Colonic mucosa (tissue), 4 donors: ENCODE results near the gene GRWD1. TPM values are rescaled to one million over a fixed set of nuclear protein-coding genes. Genes with fewer than 3 reads are reported as not detected.

Source experiments
- DNase-seq: peaks from one replicate; pipeline ENCODE4 v3.0.0-alpha.2; 2020
- H3K27ac ChIP-seq: fragments of 200-600 bp; one replicate; pipeline ENCODE4 v1.8.0; 2021
- H3K27me3 ChIP-seq: fragments of 200-600 bp; one replicate; pipeline ENCODE4 v1.8.0; 2021
- H3K36me3 ChIP-seq: fragments of 200-600 bp; one replicate; pipeline ENCODE4 v1.8.0; 2021
- H3K4me1 ChIP-seq: fragments of 200-600 bp; one replicate; pipeline ENCODE4 v1.8.0; 2021; ENCODE audit warnings: mild to moderate bottlenecking
- H3K4me3 ChIP-seq: fragments of 200-600 bp; one replicate; pipeline ENCODE4 v1.8.0; 2021
- H3K9ac ChIP-seq, 2 donors: one replicate each; pipeline ENCODE4 v1.7.0; 2013; ENCODE audit warnings: control low read depth in 2 of 2, low read depth in 2 of 2, low read length in 2 of 2
- H3K9me3 ChIP-seq: fragments of 200-600 bp; one replicate; pipeline ENCODE4 v1.8.0; 2021
- CTCF ChIP-seq: fragments of 200-600 bp; IDR thresholded peaks from one replicate; pipeline ENCODE4 v1.8.0; 2022; ENCODE audit warnings: antibody characterized with exemption, mild to moderate bottlenecking
- intact Hi-C: fragments of 100-400 bp; cut with DNase I; formaldehyde crosslinking; loops from one replicate; pipeline ENCODE4 v1.14.1; 2022
- total RNA-seq, 2 donors: library from RNA; stranded (reverse); fragmentation: NEBNext Ultra II Directional in 1 of 2; extraction: Animal tissue kit (Norgen Biotek cat#: 25700) in 1 of 2; gene quantifications; one replicate each; pipeline ENCODE4 v1.2.1, GENCODE V29; 2021
- donor health status: healthy.
- donor health status: DM: no; HTN: no; CAD: no.
- donor health status: DM: no; HTN: no; CAD: no.

The GRWD1 gene
- 10 to 100 TPM; 17.0 to 45.8 TPM for total RNA-seq

GRCh38 chr19:48445606-48446481 lies at the start of gene GRWD1:
TSS of gene GRWD1 (plus strand) at chr19:48445983. CDS start at chr19:48446006, 23 bp downstream.
- DNase-seq: peak; percentile 93
- H3K27ac ChIP-seq: peak within 1 kb of the TSS; percentile 62
- peaks cover 27% of the 10 kb centered on the region for H3K27me3 ChIP-seq
- intact Hi-C loops: no loop called here
- TF ChIP-seq CTCF: no peak
- H3K4me3 ChIP-seq: peak within 1 kb of the TSS; percentile 93
- peaks cover 11% of the 10 kb centered on the region for H3K36me3 ChIP-seq
- peaks cover 4% of the 10 kb centered on the region for H3K4me1 ChIP-seq
- H3K9ac ChIP-seq: peak within 1 kb of the TSS; percentile 74 to 88
- H3K9me3 ChIP-seq: no peaks in the 10 kb centered on the region

- H3K4me1 ChIP-seq: no peaks in the 10 kb centered on the region
- no peaks in the 10 kb centered on the region for H3K36me3 ChIP-seq
- TF ChIP-seq CTCF: no peak
- no peaks in the 10 kb centered on the region for H3K9me3 ChIP-seq
- DNase-seq: no peak
- no peak overlapping the region for H3K27ac ChIP-seq
- intact Hi-C loops: loop anchor here (10.0 kb wide), 2 partner anchors 81 to 189 kb away; no protein-coding TSS in a partner anchor
- peaks cover 47% of the 10 kb centered on the region for H3K27me3 ChIP-seq
- H3K4me3 ChIP-seq: no peak overlapping the region
- H3K9ac ChIP-seq: no peak overlapping the region
Measured at GRCh38 chr19:48396016-48396823, 49.6 kb upstream of the GRWD1 start.

- Histone ChIP-seq H3K4me3 (no peak overlapping the region), H3K27ac (no peak overlapping the region), H3K36me3 (no peaks in the 10 kb centered on the region), H3K9ac (no peak overlapping the region), H3K4me1 (no peaks in the 10 kb centered on the region), H3K9me3 (no peaks in the 10 kb centered on the region), H3K27me3 (peaks cover 47% of the 10 kb centered on the region)
- TF ChIP-seq CTCF: no peak
- DNase-seq: no peak
- intact Hi-C loops: loop anchor here (10.0 kb wide), 2 partner anchors 82 to 188 kb away; no protein-coding TSS in a partner anchor
Measured at GRCh38 chr19:48396824-48397176, 49.0 kb upstream of the GRWD1 start.

- H3K27me3 ChIP-seq: peaks cover 45% of the 10 kb centered on the region
- TF ChIP-seq CTCF: no peak
- H3K4me1 ChIP-seq: no peaks in the 10 kb centered on the region
- H3K36me3 ChIP-seq: no peaks in the 10 kb centered on the region
- DNase-seq: no peak
- H3K9me3 ChIP-seq: no peaks in the 10 kb centered on the region
- no peak overlapping the region for H3K4me3 ChIP-seq
- peak overlapping the region; percentile 40 to 61 for H3K9ac ChIP-seq
- intact Hi-C loops: loop anchor here (10.0 kb wide), 2 partner anchors 83 to 187 kb away; no protein-coding TSS in a partner anchor
- H3K27ac ChIP-seq: no peak overlapping the region
Measured at GRCh38 chr19:48397263-48398101, 48.3 kb upstream of the GRWD1 start.

GRCh38 chr19:48398102-48398374 lies 47.7 kb upstream of the GRWD1 start:
- Histone ChIP-seq H3K36me3 (no peaks in the 10 kb centered on the region), H3K9me3 (no peaks in the 10 kb centered on the region), H3K4me3 (no peak overlapping the region), H3K27me3 (peaks cover 40% of the 10 kb centered on the region), H3K27ac (no peak overlapping the region), H3K9ac (peak overlapping the region; percentile 40 to 61), H3K4me1 (no peaks in the 10 kb centered on the region)
- no peak for TF ChIP-seq CTCF
- intact Hi-C loops: loop anchor here (10.0 kb wide), 2 partner anchors 83 to 187 kb away; no protein-coding TSS in a partner anchor
- DNase-seq: no peak
